Astrocyte of the spinal cord (primary cell): ENCODE data around the gene POLR3H.

Experiments used
- DNase-seq: peaks from one replicate; pipeline ENCODE4 v3.0.0; 2011; ENCODE audit warnings: low read depth, low spot score
- H3K4me3 ChIP-seq: 2 replicates; pipeline ENCODE4 v1.5.1; 2011; ENCODE audit warnings: low read depth, mild to moderate bottlenecking, low read length, moderate library complexity
- in situ Hi-C: cut with HindIII; loops from 2 replicates; pipeline ENCODE4 v1.10.0; 2017; ENCODE audit warnings: low sequenced_read_pairs
- TF ChIP-seq, protein P1 (sequence below): IDR thresholded peaks from 2 replicates; pipeline ENCODE4 v1.5.1; 2012; ENCODE audit warnings: low read depth, mild to moderate bottlenecking, low read length, inconsistent platforms

Gene POLR3H

DNA sequence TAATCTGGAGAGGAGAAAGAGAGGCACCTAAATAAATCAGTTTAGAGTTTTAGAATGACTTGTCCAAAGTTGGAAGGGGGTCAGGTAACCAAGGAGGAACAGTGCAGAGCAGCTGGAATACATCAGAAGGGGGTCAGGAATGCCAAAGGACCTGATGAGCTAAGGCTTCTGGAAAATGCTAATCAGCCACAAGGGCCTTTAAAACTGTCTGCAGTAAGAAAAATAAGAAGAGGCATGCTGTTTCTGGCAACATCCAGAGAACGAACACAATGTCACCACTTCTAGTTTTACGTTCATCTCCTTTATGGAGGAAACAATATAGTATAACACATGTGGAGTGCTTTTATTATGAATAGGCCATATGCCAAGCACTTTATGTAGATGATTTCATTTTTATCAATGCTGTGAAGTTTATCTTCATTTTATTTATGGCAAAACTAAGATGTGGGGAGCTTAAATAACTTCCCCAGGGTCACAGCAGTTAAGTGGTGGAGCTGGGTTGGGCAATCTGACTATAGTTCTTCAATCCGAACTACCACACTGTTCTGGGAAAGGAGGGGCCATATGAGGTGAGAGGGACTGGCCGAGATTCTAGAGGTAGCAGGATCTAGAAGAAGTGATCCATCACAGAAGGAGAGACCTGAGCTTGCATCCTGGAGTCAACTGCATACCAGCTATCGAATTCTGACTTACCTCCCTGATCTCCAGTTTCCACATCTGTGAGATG lies 52.7 kb downstream of the POLR3H start:
- peak; percentile 50 for DNase-seq

DNA sequence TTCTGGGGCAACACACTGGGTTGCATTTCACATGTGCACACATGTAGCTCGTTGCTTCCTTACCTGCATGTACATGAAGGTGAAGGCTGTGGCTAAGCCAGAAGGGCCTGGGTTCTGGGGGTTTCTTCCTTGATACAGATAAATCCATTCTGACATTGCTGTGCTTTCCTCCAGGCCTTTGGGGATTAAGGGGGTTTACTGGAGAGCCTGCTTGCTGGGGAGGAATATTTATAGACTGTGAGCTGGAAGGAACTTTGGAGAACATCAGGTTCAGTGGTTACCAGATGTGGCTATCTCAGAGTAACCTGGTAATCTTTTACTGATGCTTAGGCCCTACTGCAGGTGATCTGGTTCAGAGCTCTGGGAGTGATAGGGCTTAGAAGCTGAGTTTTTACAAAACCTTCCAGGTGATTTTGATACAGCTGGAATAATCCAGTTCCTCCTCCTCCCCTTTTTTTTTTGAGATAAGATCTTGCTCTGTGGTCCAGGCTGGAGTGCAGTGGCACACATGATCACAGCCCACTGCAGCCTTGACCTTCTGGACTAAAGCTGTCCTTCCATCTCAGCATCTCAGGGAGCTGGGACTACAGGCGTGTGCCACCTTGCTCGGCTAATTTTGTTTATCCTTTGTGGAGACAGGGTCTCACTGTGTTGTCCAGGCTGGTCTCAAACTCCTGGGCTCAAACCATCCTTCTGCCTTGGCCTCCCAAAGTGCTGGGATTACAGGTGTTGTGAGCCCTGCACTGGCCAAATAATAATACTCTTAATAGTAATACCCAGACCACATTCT lies 55.5 kb downstream of the POLR3H start:
- in situ Hi-C loops: no loop called here
- TF ChIP-seq, protein P1, sequence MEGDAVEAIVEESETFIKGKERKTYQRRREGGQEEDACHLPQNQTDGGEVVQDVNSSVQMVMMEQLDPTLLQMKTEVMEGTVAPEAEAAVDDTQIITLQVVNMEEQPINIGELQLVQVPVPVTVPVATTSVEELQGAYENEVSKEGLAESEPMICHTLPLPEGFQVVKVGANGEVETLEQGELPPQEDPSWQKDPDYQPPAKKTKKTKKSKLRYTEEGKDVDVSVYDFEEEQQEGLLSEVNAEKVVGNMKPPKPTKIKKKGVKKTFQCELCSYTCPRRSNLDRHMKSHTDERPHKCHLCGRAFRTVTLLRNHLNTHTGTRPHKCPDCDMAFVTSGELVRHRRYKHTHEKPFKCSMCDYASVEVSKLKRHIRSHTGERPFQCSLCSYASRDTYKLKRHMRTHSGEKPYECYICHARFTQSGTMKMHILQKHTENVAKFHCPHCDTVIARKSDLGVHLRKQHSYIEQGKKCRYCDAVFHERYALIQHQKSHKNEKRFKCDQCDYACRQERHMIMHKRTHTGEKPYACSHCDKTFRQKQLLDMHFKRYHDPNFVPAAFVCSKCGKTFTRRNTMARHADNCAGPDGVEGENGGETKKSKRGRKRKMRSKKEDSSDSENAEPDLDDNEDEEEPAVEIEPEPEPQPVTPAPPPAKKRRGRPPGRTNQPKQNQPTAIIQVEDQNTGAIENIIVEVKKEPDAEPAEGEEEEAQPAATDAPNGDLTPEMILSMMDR: no peak
- H3K4me3 ChIP-seq: no peak overlapping the region
- no peak for DNase-seq

More for the DNA sequence above, 52.7 kb downstream of the POLR3H start:
- no peak overlapping the region for H3K4me3 ChIP-seq
- TF ChIP-seq, protein P1: no peak
- in situ Hi-C loops: no loop called here

- TF ChIP-seq, protein P1: no peak
- DNase-seq: no peak
- in situ Hi-C loops: no loop called here
- H3K4me3 ChIP-seq: no peak overlapping the region
Observed at GRCh38 chr22:41488076-41488475, 56.2 kb downstream of the POLR3H start.

DNA sequence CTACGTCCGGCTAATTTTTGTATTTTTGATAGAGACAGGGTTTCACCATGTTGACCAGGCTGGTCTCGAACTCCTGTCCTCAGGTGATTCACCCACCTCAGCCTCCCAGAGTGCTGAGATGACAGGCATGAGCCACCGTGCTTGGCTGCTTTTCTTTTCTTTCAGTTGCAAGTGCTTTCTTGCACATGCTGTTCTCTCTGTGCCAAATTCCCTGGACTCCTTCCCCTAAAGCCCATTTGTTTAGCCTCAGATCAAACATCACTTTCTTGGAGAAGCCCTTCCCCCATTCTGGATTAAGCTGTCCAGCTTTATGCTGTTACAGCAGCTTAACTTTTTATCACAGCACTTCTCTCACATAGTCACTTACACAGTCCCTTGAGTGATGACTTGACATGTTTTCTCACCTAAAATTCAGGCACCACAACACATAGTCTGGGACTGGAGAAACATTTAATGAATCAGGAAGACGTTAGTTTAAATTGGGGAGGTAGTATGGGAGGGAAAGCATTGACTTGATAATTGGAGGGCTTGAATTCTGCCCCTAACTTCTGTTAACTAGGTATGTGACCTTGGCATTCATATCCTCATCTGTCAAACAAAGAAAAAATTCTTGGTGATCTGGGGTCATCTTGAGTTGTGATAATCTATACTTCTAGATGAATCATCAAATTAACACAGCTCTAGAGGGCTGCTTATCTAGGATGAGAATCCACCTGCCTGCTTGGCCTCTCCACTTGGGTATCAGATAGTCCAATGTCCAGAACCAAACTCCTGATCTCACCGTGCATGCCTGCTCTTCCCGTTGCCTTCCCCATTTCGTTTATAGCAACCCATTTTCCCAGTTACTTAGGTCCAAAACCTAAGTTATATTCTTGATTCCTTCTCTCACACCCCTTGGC lies 57.0 kb downstream of the POLR3H start:
- TF ChIP-seq, protein P1: no peak
- in situ Hi-C loops: no loop called here
- no peak for DNase-seq
- H3K4me3 ChIP-seq: no peak overlapping the region

DNA sequence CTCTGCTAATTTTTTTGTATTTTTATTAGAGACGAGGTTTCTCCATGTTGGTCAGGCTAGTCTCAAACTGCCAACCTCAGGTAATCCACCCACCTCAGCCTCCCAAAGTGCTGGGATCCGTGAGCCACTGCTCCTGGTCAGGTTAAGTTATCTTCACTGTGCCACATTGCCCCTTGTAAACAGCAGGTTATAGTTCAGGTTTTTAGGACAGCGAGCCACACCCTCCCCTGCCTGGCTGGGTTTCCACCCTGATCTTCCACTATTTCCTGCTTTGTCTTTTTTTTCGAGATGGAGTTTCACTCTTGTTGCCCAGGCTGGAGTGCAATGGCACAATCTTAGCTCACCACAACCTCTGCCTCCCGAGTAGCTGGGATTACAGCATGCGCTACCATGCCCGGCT lies 59.2 kb downstream of the POLR3H start:
- TF ChIP-seq, protein P1: no peak
- in situ Hi-C loops: no loop called here
- H3K4me3 ChIP-seq: no peak overlapping the region
- no peak for DNase-seq

DNA sequence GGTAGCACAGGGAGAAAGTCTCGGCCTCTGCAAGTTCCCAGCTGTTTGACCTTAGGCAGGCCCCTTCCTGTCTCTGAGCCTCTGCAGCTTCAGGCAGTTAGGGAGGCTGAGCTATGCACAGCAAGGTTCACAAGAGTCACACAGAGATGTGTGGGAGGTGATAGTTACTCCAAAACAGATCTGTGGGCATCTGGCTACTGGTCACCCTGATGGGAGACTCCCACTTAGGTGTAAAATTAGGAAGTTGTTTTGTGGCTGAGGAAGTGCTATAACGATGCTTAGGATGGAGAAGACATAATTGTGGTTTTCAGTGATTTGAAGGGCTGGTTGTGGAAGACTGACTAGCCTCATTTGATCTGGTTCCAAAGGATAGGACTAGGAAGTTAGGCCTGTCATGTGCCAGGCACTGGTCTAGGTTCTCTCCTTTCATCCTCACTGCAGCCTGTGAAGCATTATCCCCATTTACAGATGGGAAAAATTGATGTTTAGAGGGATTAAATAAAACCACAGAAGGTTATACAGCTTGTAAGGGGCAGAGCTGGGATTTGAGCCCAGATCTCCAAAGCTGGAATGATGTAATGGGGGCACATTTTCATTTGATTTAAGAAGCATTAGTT lies 61.8 kb downstream of the POLR3H start:
- peak; percentile 57 for DNase-seq
- in situ Hi-C loops: no loop called here
- TF ChIP-seq, protein P1: no peak
- H3K4me3 ChIP-seq: no peak overlapping the region
